H1 (cell line): ENCODE results near the gene CELF2. TPM values are rescaled to one million over a fixed set of nuclear protein-coding genes. Genes with fewer than 3 reads are reported as not detected.

Experiments
- SAP30 ChIP-seq: fragments of 300-600 bp; sonication (generic); IDR thresholded peaks from 2 replicates; pipeline ENCODE4 v1.7.1; 2012; ENCODE audit warnings: low read length, moderate library complexity, mild to moderate bottlenecking, inconsistent platforms; ENCODE audit not compliant: insufficient read depth, insufficient replicate concordance
- SP1 ChIP-seq: IDR thresholded peaks from 2 replicates; pipeline ENCODE4 v1.6.1; 2011; ENCODE audit warnings: low read depth, low read length
- TCF12 ChIP-seq: IDR thresholded peaks from 2 replicates; pipeline ENCODE4 v1.6.1; 2011; ENCODE audit warnings: low read depth, mild to moderate bottlenecking, low read length
- polyA plus RNA-seq, 7 experiments: library from polyadenylated mRNA; depleted of rRNA in 3 of 7; stranded (reverse) in 5 of 7; unstranded in 2 of 7; fragments of >200 nt in 5 of 7; fragments of 200-250 nt in 2 of 7; gene quantifications; 1 replicate in 5 of 7; 2 replicates in 1 of 7; 4 replicates in 1 of 7; pipeline versions ENCODE4 v1.2.1 to v1.2.3, GENCODE V29; 2011 to 2013; ENCODE audit warnings: missing spikeins in 2 of 7, mixed read lengths in 2 of 7
- total RNA-seq: library from RNA; stranded (reverse); fragmentation: NEBNext Ultra II Directional; extraction: Animal tissue kit (Norgen Biotek cat#: 25700); gene quantifications from 2 replicates; pipeline ENCODE4 v1.2.1, GENCODE V29; 2021

The CELF2 gene
- total and polyA plus RNA-seq, 2 of the 8 experiments (the other 6 are each of a cell fraction or from before 2014, with no cell fraction given) = 18.3 to 22.7 TPM

DNA sequence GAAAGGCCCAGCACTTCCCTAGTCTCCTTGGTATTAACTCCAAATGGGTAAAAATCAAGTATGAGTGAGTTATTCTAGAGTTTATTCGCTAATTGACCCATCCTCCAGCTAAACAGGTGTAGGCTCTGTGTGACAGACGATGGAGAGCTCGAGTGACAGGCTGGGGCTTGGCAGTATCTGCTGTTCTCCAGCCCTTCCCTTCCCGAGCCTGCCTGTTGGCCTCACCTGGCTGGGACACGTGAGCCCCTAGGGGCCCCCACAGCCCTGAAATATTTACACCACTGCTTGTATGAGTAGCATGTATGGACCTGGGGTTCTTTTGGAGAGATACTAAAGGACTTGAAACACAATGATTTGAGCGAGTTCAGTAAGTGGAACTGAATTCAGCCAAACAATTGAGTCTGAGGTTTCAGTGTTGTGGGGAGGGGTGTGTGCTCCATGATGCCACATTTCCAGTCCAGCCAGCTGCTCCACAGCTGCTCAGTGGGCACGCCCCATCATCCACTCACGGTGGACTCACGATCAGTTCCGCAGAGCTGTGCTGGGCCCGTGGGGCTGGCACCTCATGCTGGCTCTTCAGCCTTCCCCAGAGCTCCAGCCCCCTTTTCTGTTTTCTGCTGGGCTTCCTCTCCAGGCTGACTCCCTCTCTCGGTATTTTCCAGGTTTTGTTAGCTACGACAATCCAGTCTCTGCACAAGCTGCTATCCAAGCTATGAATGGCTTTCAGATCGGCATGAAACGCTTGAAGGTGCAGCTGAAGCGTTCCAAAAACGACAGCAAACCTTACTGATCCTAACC lies 310.8 kb downstream of the CELF2 start (continued):
- no peak for TF ChIP-seq SP1
- TF ChIP-seq SAP30 = no peak
- TF ChIP-seq TCF12 = no peak
